ENCODE results near the gene ATP6V1G2.
A peak's percentile ranks its signal among the peaks of the same experiment; 100 is the strongest.

The ATP6V1G2 gene

GRCh38 chr6:31547727-31548543 is 1.5 kb upstream of the ATP6V1G2 start:
- DNase-seq (ENCODE audit: low spot score) = no peak

GRCh38 chr6:31546958-31547726 is 734 bp upstream of the ATP6V1G2 start, which contains the start of gene NFKBIL1:
NFKBIL1 (plus strand) TSS chr6:31547608; CDS start chr6:31547695, 87 bp downstream.
- peak; percentile 97 for DNase-seq (ENCODE audit: low spot score)

- no peak for DNase-seq (ENCODE audit: low spot score)
Observed at GRCh38 chr6:31545291-31545690, 1.1 kb downstream of the ATP6V1G2 start.

DNA sequence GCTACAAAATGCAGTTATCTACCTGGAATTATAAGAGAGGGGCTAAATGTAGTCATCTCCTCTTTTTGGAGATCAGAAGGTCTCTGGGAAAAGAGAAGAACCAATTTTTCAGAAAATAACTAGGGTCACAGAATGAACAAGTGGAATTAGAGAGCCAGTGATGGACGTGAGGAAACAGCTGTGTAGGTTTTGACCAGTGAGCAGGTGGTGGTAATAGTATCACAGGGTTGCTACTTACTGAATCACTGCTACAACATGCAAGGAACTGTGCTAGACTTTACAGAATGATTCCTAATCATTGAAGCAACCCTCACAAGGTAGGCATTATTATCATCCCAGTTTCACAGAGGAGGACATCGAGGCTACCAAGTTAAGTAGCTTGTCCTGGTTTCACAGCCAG is 1.7 kb downstream of the ATP6V1G2 start:
- no peak for DNase-seq (ENCODE audit: low spot score)

GRCh38 chr6:31543639-31544038 is 2.8 kb downstream of the ATP6V1G2 start:
- no peak for DNase-seq (ENCODE audit: low spot score)

- DNase-seq (ENCODE audit: low spot score) = peak; percentile 96
Observed at GRCh38 chr6:31541658-31542521, 4.5 kb downstream of the ATP6V1G2 start, which contains the start of gene DDX39B. DDX39B (minus strand) TSS chr6:31542003; CDS start chr6:31540532, 1,471 bp downstream.

GRCh38 chr6:31541059-31541657 is 5.2 kb downstream of the ATP6V1G2 start:
- peak; percentile 71 for DNase-seq (ENCODE audit: low spot score)

DNA sequence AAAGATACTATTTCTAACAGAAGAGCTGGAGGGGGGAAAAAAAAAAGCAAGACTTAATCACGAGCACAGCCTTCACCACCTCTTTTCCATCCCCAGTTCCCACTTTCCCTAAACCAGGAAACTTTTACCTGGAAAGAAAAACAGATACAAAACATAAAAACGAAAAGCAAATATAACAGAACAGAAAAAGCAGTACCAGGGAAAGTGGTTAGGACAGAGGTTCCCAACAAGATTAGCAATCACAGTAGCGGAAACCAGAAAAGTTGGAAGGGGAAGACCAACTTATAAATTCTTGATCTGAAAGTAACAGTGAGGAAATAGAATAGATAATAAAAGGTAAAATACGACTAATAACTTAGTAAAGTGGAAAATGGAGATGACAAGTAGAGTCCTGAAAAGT is 5.8 kb downstream of the ATP6V1G2 start:
- DNase-seq (ENCODE audit: low spot score) = no peak

GRCh38 chr6:31538805-31539400 is 7.5 kb downstream of the ATP6V1G2 start:
- DNase-seq (ENCODE audit: low spot score) = no peak

DNA sequence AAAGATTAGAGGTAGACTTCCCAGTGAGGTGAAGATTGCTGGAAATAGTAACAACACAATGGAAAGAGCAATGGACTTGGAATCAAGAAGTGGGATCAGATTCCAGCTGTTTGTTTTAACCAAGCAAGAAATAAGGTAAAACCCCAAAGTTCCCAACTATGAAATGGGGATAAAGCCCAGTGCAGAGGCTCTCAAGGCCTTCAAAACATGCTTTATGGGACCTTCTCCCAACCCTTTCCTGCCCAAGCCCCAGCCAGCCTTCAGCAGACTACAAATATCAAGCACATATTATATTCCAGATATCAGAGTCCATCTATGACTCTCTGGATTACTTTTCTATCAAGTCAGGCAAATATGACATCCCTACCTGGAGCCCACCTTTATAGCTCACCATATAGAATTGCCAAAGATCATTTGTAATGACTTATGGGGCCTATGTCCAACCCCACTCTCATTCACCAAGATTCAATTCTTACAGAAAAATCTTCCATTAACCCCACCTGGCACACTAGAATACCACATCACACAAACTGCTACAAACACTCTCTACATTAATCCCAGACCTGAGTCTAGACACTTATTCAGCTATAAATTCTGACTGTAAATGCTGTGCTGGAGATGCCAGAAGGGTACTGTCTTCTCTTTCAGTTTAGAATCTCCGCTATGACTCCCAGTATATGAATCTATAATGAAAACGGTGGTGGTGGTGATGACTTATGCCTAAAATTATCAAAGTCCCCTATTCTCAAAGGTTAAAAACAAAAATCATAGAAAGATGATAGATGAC is 10.7 kb downstream of the ATP6V1G2 start:
- no peak for DNase-seq (ENCODE audit: low spot score)

DNA sequence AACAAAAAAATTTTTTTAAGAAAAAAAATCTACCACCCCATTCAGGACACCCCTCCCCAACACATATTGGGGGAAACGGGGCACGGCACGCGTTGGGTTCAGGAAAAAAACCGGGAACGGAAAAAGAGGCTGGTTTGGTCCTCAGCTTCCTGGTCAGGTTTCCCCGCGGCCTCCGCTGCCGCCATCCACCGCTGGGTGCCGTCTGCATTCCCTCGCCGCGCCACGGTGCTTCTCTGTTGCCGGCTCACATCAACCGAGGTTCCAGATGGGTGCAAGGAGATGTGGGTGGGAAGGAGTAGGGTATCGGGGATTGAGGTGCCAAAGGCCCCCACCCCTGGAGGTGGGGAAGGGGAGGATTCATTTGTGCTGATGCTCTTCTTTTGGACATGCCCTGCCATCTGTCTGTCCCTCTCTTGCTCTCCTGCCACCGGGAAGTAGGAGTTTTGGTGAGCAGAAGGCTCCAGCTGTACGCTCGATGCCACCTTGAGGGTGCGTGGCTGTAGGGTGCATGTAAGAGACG is 11.8 kb downstream of the ATP6V1G2 start:
- DNase-seq (ENCODE audit: low spot score) = no peak

- no peak for DNase-seq (ENCODE audit: low spot score)
Observed at GRCh38 chr6:31534011-31534410, 12.4 kb downstream of the ATP6V1G2 start.

DNA sequence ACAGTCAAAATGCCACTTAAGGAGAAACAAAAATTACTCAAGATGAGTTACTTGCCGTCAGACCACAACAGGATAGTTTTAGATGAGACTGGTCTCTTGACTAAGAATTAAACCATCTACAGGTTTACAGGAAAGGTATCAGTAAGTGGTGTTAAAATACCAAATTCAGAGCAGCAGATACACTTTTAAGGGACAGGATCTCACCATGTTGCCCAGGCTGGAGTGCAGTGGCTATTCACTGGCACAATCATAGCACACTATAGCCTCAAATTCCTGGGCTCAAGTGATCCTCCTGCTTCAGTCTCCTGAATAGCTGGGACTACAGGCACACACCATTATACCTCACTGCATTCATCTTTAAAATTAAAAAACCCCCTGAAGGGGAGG is 13.0 kb downstream of the ATP6V1G2 start:
- DNase-seq (ENCODE audit: low spot score) = no peak

- DNase-seq (ENCODE audit: low spot score) = no peak
Observed at GRCh38 chr6:31532644-31533454, 13.6 kb downstream of the ATP6V1G2 start.

DNA sequence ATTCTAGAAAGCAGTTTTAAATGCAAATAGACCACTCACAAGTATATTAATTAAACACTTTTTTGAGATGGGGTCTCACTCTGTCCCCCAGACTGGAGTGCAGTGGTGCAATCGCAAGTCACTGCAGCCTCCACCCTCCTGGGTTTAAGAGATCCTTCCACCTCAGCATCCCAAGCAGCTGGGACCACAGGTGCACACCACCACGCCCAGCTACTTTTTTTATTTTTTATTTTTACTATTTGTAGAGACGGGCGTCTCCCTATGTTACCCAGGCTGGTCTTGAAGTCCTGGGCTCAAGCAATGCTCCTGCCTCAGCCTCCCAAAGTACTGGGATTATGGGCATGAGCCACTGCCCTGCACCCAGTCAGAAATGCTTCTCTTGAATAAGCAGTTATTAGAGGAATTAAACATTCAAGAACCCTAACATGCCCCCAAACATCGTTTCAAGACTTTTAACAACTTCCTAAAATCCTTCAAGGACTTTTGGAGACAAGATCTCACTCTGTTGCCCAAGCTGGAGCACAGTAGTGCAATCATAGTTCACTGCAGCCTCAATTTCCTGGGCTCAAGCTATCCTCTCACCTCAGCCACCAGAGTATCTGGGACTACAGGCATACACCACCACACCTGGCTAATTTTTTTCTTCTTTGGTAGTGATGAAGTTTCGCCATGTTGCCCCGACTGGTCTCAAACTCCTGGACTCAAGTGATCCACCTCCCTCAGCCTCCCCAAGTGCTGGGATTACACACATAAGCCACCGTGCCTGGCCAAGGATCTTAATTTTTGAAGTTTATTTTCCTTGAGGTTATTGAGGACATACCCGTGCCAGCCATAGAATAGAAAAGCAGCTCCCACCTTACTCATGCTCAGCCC is 14.4 kb downstream of the ATP6V1G2 start:
- DNase-seq (ENCODE audit: low spot score) = no peak

DNA sequence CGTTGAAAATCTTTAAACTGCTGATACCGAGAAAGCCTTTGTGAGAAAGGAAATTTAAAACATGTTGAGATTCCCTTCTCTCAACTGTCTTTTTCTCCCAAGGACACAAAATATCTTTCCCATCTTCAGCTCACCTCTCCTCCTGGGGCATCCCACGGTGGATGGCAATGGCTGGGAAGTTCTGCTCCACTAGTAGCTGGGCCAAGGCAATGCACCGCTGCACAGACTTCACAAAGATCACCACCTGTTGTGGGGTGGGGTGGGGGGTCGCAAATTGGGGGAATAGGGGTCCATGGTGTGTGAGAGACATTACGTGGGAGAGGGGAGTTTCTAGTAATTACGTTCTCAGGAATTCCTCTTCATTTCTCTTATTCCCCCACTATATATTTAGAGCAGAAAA is 15.2 kb downstream of the ATP6V1G2 start:
- no peak for DNase-seq (ENCODE audit: low spot score)

- DNase-seq (ENCODE audit: low spot score) = no peak
Observed at GRCh38 chr6:31530659-31531058, 15.7 kb downstream of the ATP6V1G2 start.

All from activated CD4-positive, alpha-beta T cell treated with anti-CD3 and anti-CD28 coated beads, Interleukin-2, Interleukin-4, amounts not matched to agents 100 ng/mL and 50 ng/mL, durations not matched to agents 16 hours and 8 hours (primary cell).